ENCODE results near the gene CYP39A1.

CYP39A1 gene

DNA sequence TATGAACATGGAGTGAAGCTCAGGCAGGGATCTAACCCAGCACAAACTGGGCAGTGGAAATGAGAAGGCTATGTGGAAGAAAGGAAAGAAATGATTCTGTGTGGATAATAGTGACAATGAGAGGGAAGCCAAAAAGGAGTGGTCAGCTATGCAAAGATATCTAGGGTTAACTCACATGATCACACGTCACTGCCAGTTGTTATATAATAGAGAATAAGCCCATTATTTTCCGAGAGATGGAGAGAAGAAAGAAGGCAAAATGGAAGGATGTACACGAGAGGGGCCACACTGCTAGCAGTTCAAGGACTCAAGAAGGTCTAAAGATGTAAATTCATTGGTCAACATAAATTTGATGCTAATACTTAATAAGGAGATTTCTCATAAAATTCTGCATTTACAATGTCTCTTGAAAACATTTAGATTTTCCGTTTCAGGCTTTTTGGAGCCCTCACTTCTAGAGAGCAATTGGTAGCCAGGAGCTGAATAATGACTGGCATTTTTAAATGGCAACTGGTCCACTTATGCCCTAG is 142.6 kb downstream of the CYP39A1 start:
- DNase-seq, result no peak

DNA sequence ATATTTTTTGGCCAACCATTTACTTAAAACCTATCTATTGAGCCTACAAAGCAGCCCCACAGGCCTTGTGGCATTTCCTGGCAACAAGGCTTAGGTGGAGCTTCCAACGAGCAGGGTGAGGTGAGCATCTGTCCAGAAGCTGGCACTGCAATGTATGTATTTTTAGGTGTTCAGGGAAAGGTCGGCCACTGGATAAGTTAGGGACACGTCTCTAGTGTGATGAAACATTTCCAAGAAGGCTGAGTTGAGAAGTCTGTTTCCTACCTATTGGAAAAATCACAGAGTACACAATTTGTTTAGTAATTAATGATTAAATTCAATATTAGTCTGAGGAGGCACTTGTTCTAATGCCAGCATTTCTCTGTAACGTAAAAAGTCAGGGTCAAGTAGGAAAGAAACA is 143.6 kb downstream of the CYP39A1 start:
- DNase-seq, result no peak

DNA sequence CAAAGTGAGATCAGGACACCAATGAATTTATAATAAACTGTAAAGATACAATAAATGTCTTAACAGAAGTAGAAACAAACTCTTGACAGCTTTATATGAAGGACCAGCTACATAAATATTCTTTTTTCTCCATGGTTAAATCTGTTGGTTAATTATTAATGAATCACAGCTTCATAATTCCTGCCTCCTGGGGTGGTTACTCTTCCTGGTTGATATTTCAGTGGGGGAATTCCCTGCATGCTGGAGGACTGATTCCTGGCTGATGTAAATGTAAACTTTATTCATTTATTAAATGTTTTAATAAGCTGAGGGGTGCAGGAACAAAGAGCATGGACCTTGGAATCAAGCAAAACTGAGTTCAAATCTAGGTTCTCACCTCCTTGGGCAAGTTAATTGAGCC is 145.2 kb downstream of the CYP39A1 start:
- no peak for DNase-seq

DNA sequence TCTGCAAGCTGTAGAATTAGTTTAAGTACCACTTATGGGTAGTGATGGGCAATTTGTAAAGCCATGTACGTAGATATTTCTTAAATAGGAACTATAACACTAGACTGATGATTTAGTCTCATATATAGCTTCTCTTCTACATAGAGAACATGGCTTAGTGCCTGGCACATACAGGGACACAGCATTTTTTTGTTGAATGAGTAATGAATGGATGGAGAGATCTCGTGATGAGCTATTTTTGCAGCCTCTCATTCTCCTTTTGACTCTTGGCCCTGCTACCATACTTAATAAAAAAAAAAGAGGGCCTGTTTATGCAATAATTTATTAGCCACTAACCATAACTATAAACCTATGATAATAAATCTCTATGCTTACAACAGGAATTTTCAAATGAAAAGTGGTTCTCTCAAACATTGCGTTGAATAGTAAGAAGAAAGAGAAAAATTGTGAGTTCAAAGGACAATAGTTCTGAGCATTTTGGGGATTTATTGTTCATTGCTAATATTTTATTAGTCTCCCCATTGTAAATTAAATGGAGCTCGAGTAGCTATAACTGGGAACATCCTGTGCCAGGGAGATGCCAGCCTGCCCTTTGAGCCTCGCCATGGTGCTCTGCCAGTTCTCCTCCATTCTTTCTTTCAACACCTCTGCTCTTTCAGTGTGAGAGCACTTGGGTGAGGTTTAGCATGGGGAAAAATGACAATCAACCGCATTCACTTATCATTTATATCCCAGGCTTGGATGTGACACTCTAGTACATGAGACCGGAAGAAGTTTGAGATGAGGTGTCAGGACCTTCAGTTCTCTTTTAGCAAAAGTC is 146.7 kb downstream of the CYP39A1 start:
- no peak for DNase-seq

DNA sequence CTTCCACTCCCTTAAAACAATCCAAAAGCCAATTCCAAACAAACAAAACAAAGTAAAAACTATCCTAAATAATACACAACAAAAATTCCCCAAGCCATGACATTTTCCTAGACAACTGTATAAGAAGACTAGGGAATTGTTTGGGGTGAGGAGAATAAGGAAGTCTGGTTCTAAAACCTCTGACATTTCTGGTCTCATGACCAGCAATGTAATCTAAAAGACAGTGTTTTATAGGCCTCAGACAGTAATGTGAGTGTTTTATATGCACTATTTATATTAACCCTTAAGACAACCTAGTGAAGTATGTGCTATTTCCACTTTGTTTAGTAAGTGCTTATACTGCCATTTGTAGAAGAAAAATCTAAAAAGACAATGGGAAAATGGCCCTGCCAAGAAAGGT is 148.4 kb downstream of the CYP39A1 start:
- no peak for DNase-seq

DNA sequence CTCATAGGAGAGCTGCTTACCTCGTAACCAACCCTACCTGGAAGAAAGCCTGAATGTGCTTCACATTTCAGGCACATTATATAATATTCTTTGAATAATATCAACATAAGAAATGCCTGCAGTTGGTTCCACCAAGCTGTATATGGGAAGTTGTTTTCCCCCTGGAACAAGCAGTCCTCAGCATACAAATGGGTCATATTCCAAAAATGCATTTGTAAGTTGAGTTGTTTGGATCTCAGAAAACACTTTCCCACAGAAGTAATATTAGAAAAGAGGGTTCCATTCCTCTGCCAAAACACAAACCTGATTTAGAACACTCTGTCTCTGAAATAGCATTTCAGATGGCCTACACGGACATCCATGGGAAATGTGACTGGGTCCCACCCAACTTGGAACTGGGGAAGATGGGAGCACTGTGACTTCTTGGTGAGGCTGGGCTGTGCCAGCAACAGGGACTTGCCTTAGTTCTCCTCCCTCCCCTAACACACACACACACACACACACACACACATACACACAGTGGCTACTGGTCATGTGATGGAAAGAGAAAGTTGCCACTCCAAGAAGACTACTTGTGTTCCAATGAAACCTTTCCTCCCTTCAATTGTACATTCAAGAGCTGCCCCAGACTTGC is 150.0 kb downstream of the CYP39A1 start:
- DNase-seq, result no peak

DNA sequence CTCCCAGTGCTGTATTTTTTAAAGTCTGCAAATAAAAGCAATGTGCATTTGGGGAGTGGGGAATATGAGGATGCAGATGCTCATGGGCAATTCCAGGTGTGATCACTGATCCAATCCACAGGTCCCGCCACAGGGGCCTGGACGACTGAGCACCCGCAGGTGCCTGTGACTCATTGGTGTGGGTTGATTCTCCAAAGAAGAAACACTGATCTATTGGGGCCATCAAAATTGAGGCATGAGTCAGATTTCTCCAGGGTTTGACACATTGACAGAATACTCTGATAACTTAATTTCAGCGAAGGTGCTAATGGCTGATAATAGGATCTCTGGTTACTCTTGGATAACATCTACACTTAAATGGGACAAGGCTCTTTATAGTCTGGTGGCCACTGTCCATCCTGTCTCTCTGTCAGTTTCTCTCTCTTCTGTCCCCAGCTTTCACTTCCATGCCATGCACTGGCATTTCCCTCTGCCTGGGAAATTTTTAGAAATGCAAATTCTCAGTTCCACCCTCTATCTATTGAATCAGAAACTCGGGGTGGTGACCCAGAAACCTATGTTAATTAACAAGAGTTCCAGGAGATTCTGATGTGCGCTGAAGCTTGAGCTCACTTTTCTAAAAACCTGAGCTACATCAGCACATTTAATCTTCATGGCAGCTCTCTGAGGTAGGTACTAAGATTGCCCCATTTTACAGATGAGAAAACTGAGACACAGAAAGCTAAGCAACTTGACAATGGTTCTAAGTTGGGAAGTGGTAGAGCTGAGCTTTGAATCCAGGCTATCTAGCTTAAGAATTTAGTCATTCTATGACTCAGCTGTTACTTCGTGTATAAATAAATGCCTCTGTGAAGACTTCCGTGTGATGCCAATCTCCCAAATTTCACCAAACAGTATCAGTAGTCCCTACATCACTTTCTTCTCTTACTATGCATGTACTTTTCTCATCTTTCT is 151.2 kb downstream of the CYP39A1 start:
- DNase-seq, result no peak

DNA sequence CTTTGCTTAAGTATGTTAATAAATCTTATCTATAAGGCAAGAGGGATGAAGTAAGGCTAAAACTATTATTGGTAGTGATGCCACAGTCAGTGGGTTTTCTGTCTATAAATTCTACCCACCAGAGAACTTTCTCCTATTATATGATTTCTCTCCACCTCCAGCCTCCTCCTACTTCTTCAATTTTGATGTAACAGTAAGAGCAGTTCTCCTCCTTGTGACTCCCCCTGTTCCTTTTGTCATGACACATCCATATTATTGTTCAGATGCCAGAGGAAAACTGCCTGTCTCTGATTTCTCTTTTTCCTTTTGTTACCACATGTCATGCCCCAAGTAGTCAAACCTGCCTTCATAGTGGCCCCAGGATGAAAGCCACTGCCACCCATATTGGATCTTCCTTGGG is 152.2 kb downstream of the CYP39A1 start:
- DNase-seq, result no peak

All from cerebellar nuclear complex (tissue), 1 donor.